Nephron progenitor cell (in vitro differentiated cells): Measurements from ENCODE around the gene SYS1.

Experiments used
- DNase-seq: peaks from one replicate; pipeline ENCODE4 v3.0.0; 2021
- H3K27ac Mint-ChIP-seq: 2 replicates; pipeline ENCODE4 v1.8.0; 2021; ENCODE audit warnings: mild to moderate bottlenecking, moderate library complexity, mixed read lengths
- H3K27me3 Mint-ChIP-seq: 2 replicates; pipeline ENCODE4 v1.8.0; 2021; ENCODE audit warnings: mild to moderate bottlenecking, low read depth, mixed read lengths; ENCODE audit not compliant: poor library complexity
- H3K36me3 Mint-ChIP-seq: 2 replicates; pipeline ENCODE4 v1.8.0; 2021; ENCODE audit warnings: low read depth, mixed read lengths
- H3K4me1 Mint-ChIP-seq: 2 replicates; pipeline ENCODE4 v1.8.0; 2021; ENCODE audit warnings: mixed read lengths
- H3K4me3 Mint-ChIP-seq: 2 replicates; pipeline ENCODE4 v1.8.0; 2021; ENCODE audit warnings: mild to moderate bottlenecking, moderate library complexity, mixed read lengths
- H3K9me3 Mint-ChIP-seq: 2 replicates; pipeline ENCODE4 v1.8.0; 2021; ENCODE audit warnings: mild to moderate bottlenecking, moderate library complexity, mixed read lengths
- CTCF ChIP-seq: fragments of 200-600 bp; sonication (generic); IDR thresholded peaks from 2 replicates; pipeline ENCODE4 v1.5.0; 2021; ENCODE audit warnings: antibody characterized with exemption

SYS1 gene

GRCh38 chr20:45338121-45339030 lies 24.6 kb upstream of the SYS1 start:
- DNase-seq = no peak
- Mint-ChIP-seq H3K4me1 (peaks cover 80% of the 10 kb centered on the region), H3K27ac (peak overlapping the region; percentile 30)

GRCh38 chr20:45339084-45339483 lies 23.9 kb upstream of the SYS1 start:
- no peak for DNase-seq
- Mint-ChIP-seq H3K36me3 (peaks cover 8% of the 10 kb centered on the region), H3K4me1 (peaks cover 88% of the 10 kb centered on the region), H3K4me3 (no peak overlapping the region), H3K27ac (peak overlapping the region; percentile 24), H3K9me3 (no peaks in the 10 kb centered on the region), H3K27me3 (peaks cover 3% of the 10 kb centered on the region)
- TF ChIP-seq CTCF = no peak

More at GRCh38 chr20:45338121-45339030, 24.6 kb upstream of the SYS1 start:
- Mint-ChIP-seq H3K27me3 (peaks cover 3% of the 10 kb centered on the region), H3K9me3 (no peaks in the 10 kb centered on the region), H3K36me3 (peaks cover 8% of the 10 kb centered on the region), H3K4me3 (no peak overlapping the region)
- TF ChIP-seq CTCF = no peak

GRCh38 chr20:45339799-45340198 lies 23.2 kb upstream of the SYS1 start:
- peaks cover 95% of the 10 kb centered on the region for H3K4me1 Mint-ChIP-seq

GRCh38 chr20:45340236-45340847 lies 22.6 kb upstream of the SYS1 start:
- H3K4me3 Mint-ChIP-seq = peak overlapping the region; percentile 76
- H3K27me3 Mint-ChIP-seq = peaks cover 3% of the 10 kb centered on the region
- peaks cover 100% of the 10 kb centered on the region for H3K4me1 Mint-ChIP-seq
- H3K9me3 Mint-ChIP-seq = no peaks in the 10 kb centered on the region
- H3K36me3 Mint-ChIP-seq = peaks cover 8% of the 10 kb centered on the region
- TF ChIP-seq CTCF = no peak
- no peak for DNase-seq
- peak overlapping the region; percentile 97 for H3K27ac Mint-ChIP-seq

More at GRCh38 chr20:45339799-45340198, 23.2 kb upstream of the SYS1 start:
- H3K27ac Mint-ChIP-seq = no peak overlapping the region
- H3K36me3 Mint-ChIP-seq = peaks cover 8% of the 10 kb centered on the region
- peaks cover 3% of the 10 kb centered on the region for H3K27me3 Mint-ChIP-seq
- TF ChIP-seq CTCF = no peak
- DNase-seq = no peak
- no peaks in the 10 kb centered on the region for H3K9me3 Mint-ChIP-seq
- no peak overlapping the region for H3K4me3 Mint-ChIP-seq

- peaks cover 4% of the 10 kb centered on the region for H3K36me3 Mint-ChIP-seq
- peak overlapping the region; percentile 76 for H3K4me3 Mint-ChIP-seq
- no peak for DNase-seq
- peaks cover 7% of the 10 kb centered on the region for H3K27me3 Mint-ChIP-seq
- no peak for TF ChIP-seq CTCF
- H3K4me1 Mint-ChIP-seq = peaks cover 100% of the 10 kb centered on the region
- peak overlapping the region; percentile 97 for H3K27ac Mint-ChIP-seq
- no peaks in the 10 kb centered on the region for H3K9me3 Mint-ChIP-seq
These were observed 22.0 kb upstream of the SYS1 start for GRCh38 chr20:45340951-45341350.
